Fibroblast of the aortic adventitia (primary cell): ENCODE results near the gene KRT32. TPM values are rescaled to one million over a fixed set of nuclear protein-coding genes. Genes with fewer than 3 reads are reported as not detected.
"Not testable (repeated sequence)": the region's sequence is repeated elsewhere in the genome, so short reads cannot be mapped to it uniquely, and the experiment has no call there.

Source experiments
- DNase-seq: peaks from one replicate; pipeline ENCODE4 v3.0.0-alpha.2; 2010; ENCODE audit warnings: low read depth
- H3K4me3 ChIP-seq: 2 replicates; pipeline ENCODE4 v1.5.1; 2011; ENCODE audit warnings: low read depth, mild to moderate bottlenecking, control low read depth, low read length, moderate library complexity
- CTCF ChIP-seq: IDR thresholded peaks from 2 replicates; pipeline ENCODE4 v1.5.1; 2011; ENCODE audit warnings: mild to moderate bottlenecking, low read length, control low read depth, inconsistent platforms; ENCODE audit not compliant: insufficient read depth
- total RNA-seq: library from RNA; depleted of rRNA; stranded (reverse); fragments of >200 nt; gene quantifications from 2 replicates; pipeline ENCODE4 v1.2.3, GENCODE V29; 2012; ENCODE audit warnings: low replicate concordance

KRT32 gene
- total RNA-seq, 1 donor = 0.09 TPM

- no peak for TF ChIP-seq CTCF
- no peak for DNase-seq
- H3K4me3 ChIP-seq = no peak overlapping the region
These were observed 29.9 kb downstream of the KRT32 start for GRCh38 chr17:41437254-41437653.

- no peak for DNase-seq
- H3K4me3 ChIP-seq = no peak overlapping the region
- no peak for TF ChIP-seq CTCF
These were observed 32.8 kb downstream of the KRT32 start for GRCh38 chr17:41434415-41434814.

- no peak for TF ChIP-seq CTCF
- DNase-seq = no peak
- no peak overlapping the region for H3K4me3 ChIP-seq
These were observed 33.2 kb downstream of the KRT32 start for GRCh38 chr17:41434005-41434404.

GRCh38 chr17:41433586-41433985, 33.6 kb downstream of the KRT32 start:
- no peak for DNase-seq
- no peak for TF ChIP-seq CTCF
- H3K4me3 ChIP-seq = no peak overlapping the region

- H3K4me3 ChIP-seq, DNase-seq: not testable (repeated sequence)
These were observed 36.8 kb downstream of the KRT32 start for GRCh38 chr17:41430376-41430775.

- H3K4me3 ChIP-seq = no peak overlapping the region
- DNase-seq = no peak
- no peak for TF ChIP-seq CTCF
These were observed 37.5 kb downstream of the KRT32 start for GRCh38 chr17:41429667-41430066.

GRCh38 chr17:41428591-41429291, 38.4 kb downstream of the KRT32 start:
- TF ChIP-seq CTCF = no peak
- no peak overlapping the region for H3K4me3 ChIP-seq
- DNase-seq = no peak
